Frontal cortex (tissue), 4 donors: ENCODE results near the gene SDK2. TPM values are rescaled to one million over a fixed set of nuclear protein-coding genes. Genes with fewer than 3 reads are reported as not detected.
"Not testable (repeated sequence)": the region's sequence is repeated elsewhere in the genome, so short reads cannot be mapped to it uniquely, and the experiment has no call there.

Experiments used
- DNase-seq, 2 donors: peaks; one replicate each; pipeline ENCODE4 v3.0.0; 2012; ENCODE audit warnings: low spot score in 2 of 2
- FAIRE-seq: peaks from 2 replicates; lab custom pipeline; 2012; peaks lifted over from hg19 to GRCh38; lab: Jason Lieb, UNC
- total RNA-seq: library from RNA; depleted of rRNA; stranded (reverse); fragments of >200 nt; gene quantifications from one replicate; pipeline ENCODE4 v1.2.3, GENCODE V29; 2014
- donor health status: control.
- donor health status: control.
- donor health status: control.

Gene SDK2
- total RNA-seq, 1 donor from 2014 or later = 6.9 TPM

GRCh38 chr17:73348018-73348828 lies 296.0 kb downstream of the SDK2 start:
- FAIRE-seq = no peak
- no peak for DNase-seq

GRCh38 chr17:73347351-73347750 lies 296.9 kb downstream of the SDK2 start:
- DNase-seq = no peak
- FAIRE-seq = no peak

GRCh38 chr17:73346501-73347162 lies 297.6 kb downstream of the SDK2 start:
- no peak for DNase-seq
- no peak for FAIRE-seq

GRCh38 chr17:73343739-73344454 lies 300.3 kb downstream of the SDK2 start:
- FAIRE-seq (no peak), DNase-seq (no peak)

GRCh38 chr17:73343168-73343634 lies 301.0 kb downstream of the SDK2 start:
- no peak for FAIRE-seq
- DNase-seq = peak; percentile 55 to 79

DNA sequence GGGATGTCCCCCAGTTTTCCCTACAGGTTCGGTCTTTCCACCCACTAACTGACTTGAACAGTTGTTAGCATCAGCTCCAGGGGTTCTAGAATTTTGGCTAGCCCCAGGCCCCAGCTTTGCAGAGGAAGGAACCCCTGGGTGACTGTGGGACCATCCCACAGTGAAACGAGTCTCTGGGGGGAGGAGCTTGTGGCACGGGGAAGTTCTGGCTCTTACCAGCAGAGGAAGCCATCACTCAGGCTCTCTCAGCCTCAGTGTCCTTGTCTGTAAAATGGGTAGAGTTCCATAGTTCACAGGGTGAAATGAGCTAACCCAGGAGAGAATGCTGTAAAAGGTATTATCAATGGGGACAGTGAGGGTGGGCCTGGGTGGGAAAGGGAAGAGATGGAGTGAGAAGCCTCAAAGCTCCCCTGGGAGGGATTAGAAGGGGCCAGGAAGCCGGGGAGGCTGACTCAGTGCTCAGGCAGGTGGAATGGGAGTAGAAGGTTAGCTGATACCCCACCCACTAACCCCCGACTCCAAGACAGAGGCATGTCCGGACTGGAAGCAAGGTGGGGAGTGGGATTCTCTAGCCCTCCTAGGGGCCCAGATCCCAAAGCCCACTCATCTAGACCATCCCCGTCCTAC lies 301.6 kb downstream of the SDK2 start:
- FAIRE-seq = no peak
- DNase-seq = no peak

GRCh38 chr17:73342050-73342522 lies 302.2 kb downstream of the SDK2 start:
- peak; percentile 79 to 82 for DNase-seq
- FAIRE-seq = no peak

DNA sequence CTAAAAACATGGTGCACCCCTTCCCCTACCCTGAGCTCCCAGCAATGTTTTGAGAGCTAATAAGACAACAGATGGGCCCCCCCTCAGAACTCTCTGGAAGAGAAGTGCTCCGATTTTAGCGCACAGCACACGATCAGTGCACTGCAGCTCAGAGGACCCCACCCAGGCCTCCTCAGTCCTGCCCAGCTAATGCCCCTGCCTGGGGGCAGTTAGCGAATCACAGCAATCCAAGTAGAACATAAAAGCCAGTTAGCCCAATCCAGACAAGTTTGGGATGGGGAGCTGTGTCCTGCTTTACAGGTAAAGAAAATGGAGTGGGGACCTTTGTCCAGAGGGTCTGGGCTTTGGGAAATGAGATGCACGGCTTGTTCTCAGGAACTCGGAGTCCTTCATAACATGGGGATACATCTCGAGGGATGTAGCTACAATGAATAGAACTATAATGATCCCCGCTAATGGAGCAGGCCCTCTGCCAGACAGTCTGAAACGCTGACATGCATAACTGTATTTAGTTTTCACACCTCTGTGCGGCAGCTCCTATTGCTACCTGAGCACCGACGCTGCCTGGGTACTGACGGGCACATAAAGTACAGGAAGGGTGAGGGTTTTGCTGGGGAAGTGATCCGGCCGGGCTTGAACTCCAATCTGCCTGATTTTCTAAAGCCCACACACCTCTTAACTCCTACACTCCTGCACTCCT lies 302.7 kb downstream of the SDK2 start:
- FAIRE-seq (no peak), DNase-seq (no peak)

DNA sequence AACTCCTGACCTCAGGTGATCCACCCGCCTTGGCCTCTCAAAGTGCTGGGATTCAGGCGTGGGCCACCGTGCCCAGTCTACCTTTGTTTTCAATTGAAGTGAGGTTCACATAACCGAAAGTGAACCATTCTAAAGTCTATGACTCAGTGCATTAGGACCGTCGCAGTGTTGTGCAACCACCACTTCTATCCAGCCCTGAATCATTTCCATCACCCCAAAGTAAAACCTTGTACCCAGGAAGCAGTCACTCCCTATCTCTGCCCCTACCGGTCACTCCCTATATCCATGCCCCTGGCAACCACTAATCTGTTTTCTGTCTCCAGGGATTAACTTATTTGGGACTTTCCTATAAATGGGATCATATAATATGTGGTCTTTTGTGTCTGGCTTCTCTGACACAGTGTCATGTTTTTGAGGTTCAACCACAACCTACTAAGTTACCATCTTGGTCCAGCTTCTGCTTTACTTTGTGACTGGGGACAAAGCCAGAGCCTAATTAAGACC lies 304.1 kb downstream of the SDK2 start:
- DNase-seq = no peak
- no peak for FAIRE-seq

DNA sequence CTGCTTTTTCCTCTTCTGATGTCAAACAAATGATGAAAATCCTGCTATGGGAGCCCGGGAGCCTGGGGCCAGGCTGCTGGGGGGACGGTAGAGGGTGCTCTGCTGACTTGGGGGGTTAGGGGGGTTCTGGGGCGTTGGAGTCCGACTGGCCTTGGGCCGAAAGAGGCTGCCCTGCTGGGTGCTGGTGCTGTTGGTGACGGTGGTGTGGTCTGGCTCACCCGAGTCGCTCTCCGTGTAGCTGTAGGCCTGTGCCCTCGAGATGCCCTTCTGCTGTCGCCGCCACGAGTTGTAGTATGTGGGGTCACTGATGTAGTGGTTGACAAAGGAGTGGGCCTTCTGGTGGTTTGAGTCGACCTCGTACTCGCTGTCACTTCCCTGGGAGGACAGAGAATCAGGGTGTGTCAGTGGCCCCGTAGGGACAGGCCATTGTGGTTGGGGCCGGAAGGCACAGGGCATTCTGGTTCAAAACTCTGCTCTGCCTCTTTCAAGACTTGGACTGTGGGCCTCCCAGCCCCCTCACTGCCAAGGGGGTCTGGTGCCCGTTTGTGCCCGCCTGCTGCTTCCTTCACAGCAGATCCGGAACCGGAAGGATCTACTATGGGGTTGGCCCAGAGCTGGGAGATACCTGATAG lies 305.6 kb downstream of the SDK2 start:
- no peak for DNase-seq
- FAIRE-seq = no peak

DNA sequence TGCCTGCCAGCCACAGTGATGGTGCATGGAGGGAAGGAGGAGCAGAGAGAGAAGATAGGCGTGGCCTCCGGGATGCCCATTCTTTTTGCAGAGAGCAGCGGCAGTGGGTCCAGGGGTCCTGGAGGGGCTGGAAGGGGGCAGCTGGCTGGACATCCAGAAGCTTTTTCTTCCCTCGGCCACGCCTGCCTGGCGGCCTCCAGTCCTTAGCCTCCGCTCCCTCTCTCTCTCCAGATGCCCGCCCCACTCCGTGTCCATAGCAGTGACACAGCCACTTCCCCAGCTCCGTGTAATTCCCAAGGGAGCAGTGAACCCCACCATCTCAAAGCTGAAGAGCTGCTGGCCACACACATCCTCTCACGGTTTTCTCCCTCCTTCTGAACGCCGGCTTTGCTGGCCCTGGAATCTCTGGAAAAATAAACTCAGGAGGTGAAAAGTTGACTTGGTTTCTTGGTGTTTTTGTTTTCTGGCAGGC lies 306.2 kb downstream of the SDK2 start:
- no peak for FAIRE-seq

GRCh38 chr17:73337330-73337710 lies 306.9 kb downstream of the SDK2 start:
- DNase-seq = no peak
- no peak for FAIRE-seq

More for the DNA sequence above, 306.2 kb downstream of the SDK2 start:
- no peak for DNase-seq

- FAIRE-seq = no peak
- DNase-seq = no peak
Measured at GRCh38 chr17:73336408-73337329, 307.6 kb downstream of the SDK2 start.

DNA sequence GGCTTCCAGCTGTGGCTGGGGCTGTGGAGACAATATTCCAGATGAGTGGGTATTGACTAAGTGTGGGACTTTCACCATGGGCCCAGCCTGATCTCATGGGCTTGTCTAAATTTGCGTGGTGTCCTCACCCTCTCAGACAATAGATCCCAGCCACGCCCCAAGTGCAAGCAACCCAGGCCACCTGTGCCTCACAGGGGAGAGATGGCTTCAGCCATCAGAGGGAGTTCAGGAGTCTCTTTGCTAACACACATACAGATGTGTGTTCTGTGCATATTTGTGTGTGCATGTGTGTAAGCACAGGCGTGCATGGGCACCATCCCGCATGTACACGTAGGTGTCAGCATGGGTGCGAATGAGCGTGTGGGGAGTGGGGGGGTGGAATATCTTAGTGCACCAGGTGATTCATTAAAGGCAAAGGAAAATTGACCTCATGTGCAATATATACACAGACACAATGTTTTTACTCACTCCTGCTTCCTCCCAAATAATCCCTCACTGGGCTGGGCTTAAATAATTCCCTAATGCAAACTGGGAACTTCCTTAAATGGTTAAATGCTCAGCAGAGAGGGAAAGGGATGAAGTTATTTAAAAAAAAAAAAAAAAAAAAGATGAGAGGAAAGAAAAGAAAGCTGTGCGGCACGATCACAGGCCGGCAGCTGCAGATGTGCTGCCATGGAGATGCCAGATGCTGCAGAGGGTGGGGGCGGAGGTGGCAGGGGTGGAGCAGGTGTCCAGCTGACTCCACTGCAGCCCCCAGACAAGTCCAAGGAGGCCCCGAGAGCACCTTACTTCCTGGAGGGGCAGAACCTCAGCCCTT lies 308.4 kb downstream of the SDK2 start:
- FAIRE-seq (no peak), DNase-seq (no peak)

GRCh38 chr17:73334771-73335513 lies 309.3 kb downstream of the SDK2 start:
- no peak for FAIRE-seq
- DNase-seq = no peak

DNA sequence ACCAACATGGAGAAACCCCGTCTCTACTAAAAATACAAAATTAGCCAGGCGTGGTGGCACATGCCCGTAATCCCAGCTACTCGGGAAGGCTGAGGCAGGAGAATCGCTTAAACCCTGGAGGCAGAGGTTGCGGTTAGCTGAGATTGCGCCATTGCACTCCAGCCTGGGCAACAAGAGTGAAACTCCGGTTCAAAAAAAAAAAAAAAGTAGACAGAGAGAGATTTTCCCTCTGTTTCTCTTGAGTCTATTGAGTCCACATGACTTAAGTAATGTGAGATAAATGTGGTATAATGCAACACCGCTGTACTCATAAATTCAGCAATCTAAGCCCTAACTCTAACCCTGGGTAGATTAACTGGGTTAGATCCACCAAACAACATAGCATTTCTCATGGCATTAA lies 310.8 kb downstream of the SDK2 start:
- not testable (repeated sequence) for DNase-seq, FAIRE-seq
